T-helper 1 cell treated with Interleukin-12 subunit alpha and Interleukin-12 subunit beta and Interleukin-4 antibody, amounts not matched to agents 30 ng/mL and 1 ng/mL, for 36 hours (primary cell): Measurements from ENCODE around the gene RIC8A. TPM values are rescaled to one million over a fixed set of nuclear protein-coding genes. Genes with fewer than 3 reads are reported as not detected.
"Not testable (repeated sequence)": the region's sequence is repeated elsewhere in the genome, so short reads cannot be mapped to it uniquely, and the experiment has no call there.

Source experiments
- intact Hi-C: fragments of 100-400 bp; cut with micrococcal nuclease; formaldehyde crosslinking; loops from one replicate; pipeline ENCODE4 v1.15.1; 2024
- total RNA-seq: library from RNA; stranded (reverse); gene quantifications from 2 replicates; pipeline ENCODE4 v1.2.3, GENCODE V29; 2022

RIC8A gene
- total RNA-seq, 1 donor from 2014 or later, result 114 TPM

GRCh38 chr11:216081-216974 lies 8.8 kb downstream of the RIC8A start:
- intact Hi-C loops, result no loop called here

DNA sequence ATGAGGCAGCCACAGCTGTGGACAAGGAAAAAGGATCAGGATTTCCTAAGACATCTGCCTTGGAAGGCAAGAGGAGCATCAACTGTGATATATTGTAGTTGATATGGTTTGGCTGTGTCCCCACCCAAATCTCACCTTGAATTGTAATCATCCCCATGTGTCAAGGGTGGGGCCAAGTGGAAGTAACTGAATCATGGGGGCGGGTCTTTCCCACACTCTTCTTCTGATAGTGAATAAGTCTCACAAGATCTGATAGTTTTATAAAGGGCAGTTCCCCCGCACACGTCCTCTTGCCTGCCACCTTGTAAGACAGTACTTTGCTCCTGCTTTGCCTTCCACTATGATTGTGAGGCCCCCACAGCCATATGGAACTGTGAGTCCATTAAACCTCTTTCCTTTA lies 10.2 kb downstream of the RIC8A start:
- intact Hi-C loops, result no loop called here

DNA sequence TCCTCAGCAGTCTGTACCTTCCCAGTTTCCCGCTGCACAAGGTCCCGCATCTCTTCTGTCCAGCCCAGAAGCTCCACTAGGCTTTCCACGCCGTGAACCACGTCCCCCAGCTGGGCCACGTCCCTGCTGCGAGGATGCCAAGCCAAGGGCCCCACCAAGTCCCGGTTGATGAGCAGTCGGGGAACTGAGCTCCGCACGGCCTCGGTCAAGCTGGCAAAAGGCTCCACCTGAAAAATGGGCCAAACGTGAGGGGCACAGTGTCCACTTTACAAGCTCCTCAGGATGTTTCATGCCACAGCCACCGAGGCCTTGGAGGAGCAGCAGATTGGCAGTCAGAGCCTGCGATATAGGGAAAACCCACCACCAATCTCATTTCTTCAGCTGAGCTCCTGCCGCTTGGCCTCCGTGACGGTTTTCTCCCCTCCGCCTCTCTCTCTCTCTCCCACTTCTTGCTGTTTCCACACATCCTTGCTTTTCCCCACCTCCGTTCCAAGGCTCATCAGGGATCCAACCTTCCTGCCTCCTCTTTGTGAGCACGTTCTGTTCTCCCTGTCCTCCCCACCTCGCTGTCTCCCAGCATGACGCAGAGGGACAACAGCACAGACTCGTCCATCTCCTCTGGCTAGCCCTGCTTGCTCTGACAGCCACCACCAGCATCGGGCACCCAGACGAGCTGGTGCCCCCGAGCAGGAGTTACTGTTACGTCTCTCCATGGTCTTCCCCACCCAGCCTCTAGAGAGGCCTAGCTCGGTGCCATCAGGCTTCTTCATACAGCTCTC lies 11.5 kb downstream of the RIC8A start:
- intact Hi-C loops, result no loop called here

DNA sequence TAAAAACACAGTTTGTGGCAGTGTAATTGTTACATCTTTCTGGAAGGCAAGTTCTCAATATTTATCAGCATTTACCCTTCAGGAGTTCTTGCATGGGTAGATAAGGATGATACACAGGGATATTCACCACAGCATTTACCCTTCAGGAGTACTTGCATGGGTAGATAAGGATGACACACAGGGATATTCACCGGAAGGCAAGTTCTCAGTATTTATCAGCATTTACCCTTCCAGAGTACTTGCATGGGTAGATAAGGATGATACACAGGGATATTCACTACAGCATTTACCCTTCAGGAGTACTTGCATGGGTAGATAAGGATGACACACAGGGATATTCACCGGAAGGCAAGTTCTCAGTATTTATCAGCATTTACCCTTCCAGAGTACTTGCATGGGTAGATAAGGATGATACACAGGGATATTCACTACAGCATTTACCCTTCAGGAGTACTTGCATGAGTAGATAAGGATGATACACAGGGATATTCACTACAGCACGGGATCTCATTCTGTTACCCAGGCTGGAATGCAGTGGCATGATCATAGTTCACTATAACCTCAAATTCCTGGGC lies 13.2 kb downstream of the RIC8A start:
- intact Hi-C loops, result not testable (repeated sequence)

DNA sequence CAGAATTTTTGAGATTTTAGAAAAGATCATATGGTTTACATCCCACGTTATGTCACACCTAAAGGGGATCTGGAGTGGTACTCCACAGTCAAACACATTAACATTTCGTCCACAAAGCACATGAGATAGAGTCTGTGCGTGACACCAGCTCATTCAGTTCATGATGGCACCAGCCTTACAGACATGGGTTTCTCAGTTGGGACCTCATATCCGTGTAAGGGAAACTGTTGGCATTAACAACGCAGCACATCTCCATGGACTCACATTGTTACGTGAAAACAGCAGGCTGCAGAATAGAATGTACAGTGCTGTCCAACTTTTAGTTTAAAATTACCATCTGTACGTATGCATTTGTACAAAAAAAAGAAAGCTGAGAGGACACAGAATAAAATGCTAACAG lies 14.0 kb downstream of the RIC8A start:
- intact Hi-C loops, result no loop called here

DNA sequence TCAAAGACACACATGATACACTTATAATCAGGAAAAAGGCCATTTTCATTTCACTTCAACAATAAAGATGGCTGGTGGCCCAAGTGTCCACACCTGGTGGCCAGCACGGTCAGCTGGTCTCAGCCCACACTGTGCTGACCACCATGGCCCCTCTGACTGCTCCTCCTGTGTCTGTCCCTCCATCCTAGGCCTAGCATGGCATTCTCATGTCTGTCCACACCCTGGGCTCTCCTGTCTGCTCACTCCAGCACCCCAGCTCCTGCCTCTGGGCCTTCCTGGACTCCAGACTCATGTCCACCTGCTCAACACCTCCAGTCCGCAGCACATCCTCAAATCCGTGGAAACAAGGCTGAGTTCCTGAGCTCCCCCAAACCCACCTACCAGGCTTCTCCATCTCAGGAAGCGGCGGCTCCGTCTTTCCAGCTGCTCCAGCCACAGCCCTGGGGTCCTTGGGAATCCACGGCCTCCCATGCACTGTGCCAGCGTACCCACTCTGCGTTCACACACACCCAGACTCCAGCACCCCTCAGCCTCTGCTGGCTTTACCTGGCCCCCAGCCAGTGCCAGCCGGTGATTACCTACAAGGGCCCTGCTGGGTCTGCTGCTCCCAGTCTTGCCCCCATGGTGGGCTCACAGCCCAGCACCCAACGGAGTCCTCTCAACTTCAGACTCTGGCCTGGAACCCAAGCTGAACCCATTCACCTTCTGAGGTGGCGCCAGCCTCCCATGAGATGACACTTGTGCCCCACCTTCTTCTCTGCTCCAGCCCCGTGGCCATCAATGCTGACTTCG lies 14.7 kb downstream of the RIC8A start:
- intact Hi-C loops, result no loop called here

DNA sequence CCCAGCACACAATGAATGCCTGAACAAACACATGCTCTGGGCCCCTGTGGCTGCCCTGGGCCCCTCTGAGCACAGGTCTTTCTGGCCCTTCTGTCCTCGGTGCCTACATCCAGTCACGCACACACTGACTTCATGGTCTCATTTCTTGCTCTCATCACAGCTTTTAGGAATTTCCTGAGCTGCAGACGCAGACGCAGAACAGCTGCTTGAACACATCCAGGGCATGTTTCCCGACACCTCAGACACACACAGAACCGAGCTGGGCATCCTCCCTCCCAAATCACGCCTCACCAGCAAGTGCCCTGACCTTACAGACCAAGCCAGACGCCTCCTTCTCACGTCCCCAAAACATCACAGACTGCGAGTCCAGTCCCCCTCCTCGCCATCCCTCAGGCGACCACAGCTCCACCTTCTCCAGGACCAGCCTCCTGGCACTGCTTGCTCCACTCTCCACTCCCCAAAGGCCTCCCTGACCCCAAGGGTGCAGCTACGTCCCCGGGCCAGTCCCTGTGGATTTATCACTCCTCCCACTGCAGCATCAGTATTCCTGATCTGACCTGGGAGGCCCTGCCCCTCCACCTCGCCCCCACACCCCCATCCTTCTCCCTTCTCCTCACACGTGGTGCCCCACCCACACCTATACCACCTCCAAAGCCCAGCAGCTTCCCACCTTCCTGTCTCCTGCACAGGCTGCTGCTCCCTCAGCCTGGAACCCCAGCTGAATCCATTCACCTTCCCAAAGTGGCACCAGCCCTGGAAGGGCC lies 15.7 kb downstream of the RIC8A start:
- intact Hi-C loops, result no loop called here

DNA sequence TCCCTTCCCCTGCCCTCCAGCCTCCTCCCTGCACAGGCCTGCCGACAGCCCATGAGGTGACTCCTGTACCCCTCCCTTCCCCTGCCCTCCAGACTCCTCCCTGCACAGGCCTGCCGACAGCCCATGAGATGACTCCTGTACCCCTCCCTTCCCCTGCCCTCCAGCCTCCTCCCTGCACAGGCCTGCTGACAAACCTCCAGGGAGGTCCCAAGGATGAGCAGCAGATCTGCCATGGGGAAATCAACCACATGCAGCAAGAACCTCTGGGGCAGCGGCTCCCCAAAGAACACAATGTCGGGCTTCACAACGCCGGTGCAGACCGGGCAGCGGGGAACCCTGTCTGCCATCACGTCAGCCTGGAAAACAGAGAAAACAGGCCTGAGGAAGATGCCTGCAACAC lies 16.4 kb downstream of the RIC8A start:
- intact Hi-C loops, result no loop called here

- intact Hi-C loops, result no loop called here
These were observed 16.9 kb downstream of the RIC8A start for GRCh38 chr11:224424-224823.

- intact Hi-C loops, result no loop called here
These were observed 18.4 kb downstream of the RIC8A start for GRCh38 chr11:225734-226453.

DNA sequence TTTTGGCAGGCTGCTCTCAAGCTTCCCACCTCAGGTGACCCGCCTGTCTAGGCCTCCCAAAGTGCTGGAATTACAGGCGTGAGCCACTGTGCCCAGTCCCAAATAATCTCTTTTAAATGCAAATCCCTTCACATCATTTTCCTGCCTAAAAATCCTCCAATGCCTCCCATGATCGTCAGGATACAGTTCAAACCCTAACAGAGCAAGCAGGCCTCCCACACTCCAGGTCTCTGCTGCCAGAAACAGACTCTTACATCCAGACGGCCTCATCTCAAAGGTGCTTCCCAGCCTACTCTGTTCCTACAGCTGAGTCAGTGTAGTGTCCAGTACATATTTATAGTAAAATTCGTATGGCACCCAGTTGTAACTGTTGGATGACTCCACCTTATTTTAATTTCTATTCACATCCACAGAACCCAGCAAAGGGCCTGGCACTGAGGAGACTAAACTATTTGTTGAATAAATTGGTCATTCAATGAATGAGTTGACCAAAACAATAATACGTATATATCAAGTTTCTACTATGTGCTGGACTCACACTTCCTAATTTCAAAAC lies 20.4 kb downstream of the RIC8A start:
- intact Hi-C loops, result no loop called here

DNA sequence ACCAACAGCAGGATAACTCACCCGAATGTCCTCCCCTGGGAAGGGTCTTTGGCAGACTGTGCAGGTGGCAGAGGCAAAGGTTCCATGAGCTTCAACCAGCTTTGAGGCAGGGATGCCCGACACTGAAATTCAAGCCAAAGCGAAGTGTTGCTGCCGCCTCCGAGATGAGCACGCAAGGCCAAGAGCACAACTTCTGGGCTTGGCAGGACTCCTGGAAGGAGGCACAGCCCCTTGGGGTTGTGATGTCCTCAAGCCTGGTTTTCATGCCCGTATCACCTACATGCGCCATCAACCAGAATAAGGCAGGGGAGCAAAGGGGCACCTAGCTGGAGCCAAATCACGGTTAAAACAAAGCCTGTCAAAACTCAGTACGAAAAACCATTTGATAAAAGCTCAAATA lies 22.9 kb downstream of the RIC8A start:
- intact Hi-C loops, result no loop called here

DNA sequence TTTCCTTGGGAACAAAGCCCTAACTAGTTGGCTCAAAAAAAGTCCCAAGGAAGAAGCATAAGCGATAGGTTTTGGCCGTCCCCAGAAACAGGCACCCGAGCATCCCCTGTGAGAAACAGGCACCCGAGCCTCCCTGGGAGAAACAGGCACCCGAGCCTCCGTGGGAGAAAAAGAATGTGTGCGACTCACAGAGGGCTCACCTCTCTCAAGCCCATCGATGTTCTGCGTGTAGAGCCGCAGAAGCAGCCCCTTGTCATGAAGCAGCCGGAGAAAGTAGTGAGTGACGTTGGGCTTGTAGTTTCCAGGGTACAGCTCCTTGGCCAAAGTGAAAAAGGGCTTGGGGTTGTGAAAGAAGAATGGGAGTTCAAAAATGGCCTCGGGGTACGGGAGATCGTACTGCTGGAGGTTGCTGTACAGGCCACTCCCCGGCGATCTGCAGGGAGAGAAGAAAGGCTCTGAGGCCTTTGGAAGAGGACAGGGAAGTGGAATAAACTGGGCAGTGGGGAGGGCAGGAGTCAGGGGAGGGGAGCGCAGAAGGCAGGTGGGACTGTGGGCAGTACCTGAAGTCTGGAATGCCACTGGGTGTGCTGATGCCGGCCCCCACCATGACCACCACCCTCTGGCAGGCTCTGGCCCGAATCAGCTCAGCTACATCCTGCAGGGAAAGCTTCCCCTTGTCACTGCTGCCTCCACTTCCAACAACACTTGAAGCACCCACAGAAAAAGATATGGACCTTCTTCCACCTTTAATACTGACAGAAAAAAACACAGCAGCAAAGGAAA lies 25.5 kb downstream of the RIC8A start:
- intact Hi-C loops, result no loop called here

DNA sequence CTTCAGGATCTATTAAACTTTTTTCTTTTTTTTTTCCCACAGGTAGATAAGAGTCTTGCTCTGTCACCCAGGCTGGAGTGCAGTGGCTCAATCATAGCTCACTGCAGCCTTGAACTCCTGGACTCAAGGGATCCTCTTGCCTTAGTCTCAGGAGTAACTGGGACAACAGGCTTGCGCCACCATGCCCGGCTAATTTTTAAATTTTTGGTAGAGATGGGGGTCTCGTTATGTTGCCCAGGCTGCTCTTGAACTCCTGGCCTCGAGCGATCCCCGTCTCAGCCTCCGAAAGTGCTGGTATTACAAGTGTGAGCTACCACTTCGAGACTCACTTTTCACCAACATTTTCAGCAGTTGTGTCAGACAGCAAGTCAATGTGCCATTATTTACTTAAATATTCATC lies 27.7 kb downstream of the RIC8A start:
- intact Hi-C loops, result loop anchor here (5.0 kb wide), 3 partner anchors 52 to 512 kb away; partner anchors contain the start of genes PGGHG, PHRF1 and TALDO1

- intact Hi-C loops, result loop anchor here (5.0 kb wide), 3 partner anchors 52 to 512 kb away; partner anchors contain the start of genes PGGHG, PHRF1 and TALDO1
These were observed 28.1 kb downstream of the RIC8A start for GRCh38 chr11:235609-235996.

- intact Hi-C loops, result loop anchor here (1.0 to 5.0 kb wide), 12 partner anchors 29 to 511 kb away; partner anchors contain the start of genes BET1L, DEAF1, LMNTD2 and PGGHG
These were observed 28.7 kb downstream of the RIC8A start, which contains the start of gene SIRT3 for GRCh38 chr11:235997-236773. Gene SIRT3 (minus strand): TSS chr11:236342. CDS start chr11:236328, 14 bp downstream.
